Activated CD8-positive, alpha-beta memory T cell treated with anti-CD3 and anti-CD28 coated beads, Interleukin-2, amount 50 U/mL, for 24 hours (primary cell): ENCODE data around the gene SCARF1.

Experiments
- DNase-seq: peaks from one replicate; pipeline ENCODE4 v3.0.0-alpha.2; 2020; ENCODE audit errors: extremely low read depth

The SCARF1 gene

GRCh38 chr17:1629504-1630310 lies 15.8 kb downstream of the SCARF1 start:
- DNase-seq = no peak

GRCh38 chr17:1628856-1629503 lies 16.6 kb downstream of the SCARF1 start:
- peak; percentile 74 for DNase-seq

- DNase-seq = no peak
These were observed 17.3 kb downstream of the SCARF1 start, which contains the start of gene SLC43A2 for GRCh38 chr17:1627982-1628855. Gene SLC43A2, minus strand, starts transcription at chr17:1628834. Its CDS starts 960 bp downstream, at chr17:1627874.

GRCh38 chr17:1627182-1627981 lies 18.1 kb downstream of the SCARF1 start:
- DNase-seq = no peak

- DNase-seq = no peak
These were observed 19.2 kb downstream of the SCARF1 start for GRCh38 chr17:1626333-1626732.

- no peak for DNase-seq
These were observed 20.0 kb downstream of the SCARF1 start for GRCh38 chr17:1625581-1625980.

GRCh38 chr17:1625053-1625452 lies 20.5 kb downstream of the SCARF1 start:
- DNase-seq = no peak

- DNase-seq = no peak
These were observed 20.9 kb downstream of the SCARF1 start for GRCh38 chr17:1624650-1625049.

- no peak for DNase-seq
These were observed 22.4 kb downstream of the SCARF1 start for GRCh38 chr17:1623057-1623630.

GRCh38 chr17:1621273-1621954 lies 24.1 kb downstream of the SCARF1 start:
- no peak for DNase-seq

- DNase-seq = no peak
These were observed 25.0 kb downstream of the SCARF1 start for GRCh38 chr17:1620486-1620885.

GRCh38 chr17:1617620-1618174 lies 27.8 kb downstream of the SCARF1 start:
- no peak for DNase-seq

- no peak for DNase-seq
These were observed 29.4 kb downstream of the SCARF1 start for GRCh38 chr17:1616101-1616500.

- no peak for DNase-seq
These were observed 33.1 kb downstream of the SCARF1 start for GRCh38 chr17:1612400-1612799.

- no peak for DNase-seq
These were observed 33.8 kb downstream of the SCARF1 start for GRCh38 chr17:1611715-1612114.

- no peak for DNase-seq
These were observed 36.9 kb downstream of the SCARF1 start for GRCh38 chr17:1608676-1609075.

- no peak for DNase-seq
These were observed 37.6 kb downstream of the SCARF1 start for GRCh38 chr17:1607971-1608320.

GRCh38 chr17:1606352-1606985 lies 39.1 kb downstream of the SCARF1 start:
- DNase-seq = no peak

GRCh38 chr17:1605681-1606351 lies 39.7 kb downstream of the SCARF1 start:
- no peak for DNase-seq
